OCI-LY1 (cell line): Measurements from ENCODE around the gene PNMA8C.

Experiments
- CTCF ChIP-seq: fragments of 200-600 bp; sonication (generic), shearing (Covaris generic); IDR thresholded peaks from 2 replicates; pipeline ENCODE4 v1.5.1; 2017; ENCODE audit warnings: mild to moderate bottlenecking, antibody characterized with exemption, low read length, moderate library complexity, mixed read lengths
- EZH2 ChIP-seq: fragments of 200-600 bp; sonication (generic), shearing (Covaris generic); IDR thresholded peaks from 2 replicates; pipeline ENCODE4 v1.8.0; 2017; ENCODE audit warnings: borderline replicate concordance, mixed run types, mild to moderate bottlenecking, antibody characterized with exemption, low read length, moderate library complexity, mixed read lengths

- no peak for TF ChIP-seq CTCF
- TF ChIP-seq EZH2 = no peak
Observed at GRCh38 chr19:46472592-46472991, 43.9 kb upstream of the PNMA8C start.
